Heart right ventricle (tissue), 16 donors: ENCODE results near the gene SFXN2. TPM values are rescaled to one million over a fixed set of nuclear protein-coding genes. Genes with fewer than 3 reads are reported as not detected.
A peak's percentile ranks its signal among the peaks of the same experiment; 100 is the strongest.
"Not testable (repeated sequence)": the region's sequence is repeated elsewhere in the genome, so short reads cannot be mapped to it uniquely, and the experiment has no call there.

ENCODE experiments used
- ATAC-seq, 8 donors: fragments of 200-7000 bp; cut with Tn5 transposase; one replicate each; pipeline ENCODE4 v1.9.1; 2020; ENCODE audit warnings: mild to moderate bottlenecking in 8 of 8, moderate library complexity in 8 of 8, moderate number of reproducible peaks in 1 of 8
- DNase-seq, 2 donors: peaks; one replicate each; pipeline ENCODE4 v3.0.0-alpha.2; 2020
- H3K27ac ChIP-seq, 10 donors: fragments of 200-600 bp; sonication (generic) in 2 of 10; one replicate each; pipeline versions ENCODE4 v1.5.0 to v1.8.0; 2020 to 2022; ENCODE audit warnings: mild to moderate bottlenecking in 3 of 10
- H3K27me3 ChIP-seq, 7 donors: fragments of 200-600 bp; one replicate each; pipeline ENCODE4 v1.8.0; 2021 to 2022; ENCODE audit warnings: mild to moderate bottlenecking in 2 of 7
- H3K36me3 ChIP-seq, 9 donors: fragments of 200-600 bp; sonication (generic) in 1 of 9; one replicate each; pipeline versions ENCODE4 v1.5.0 to v1.8.0; 2020 to 2022; ENCODE audit warnings: mild to moderate bottlenecking in 2 of 9
- H3K4me1 ChIP-seq, 9 donors: fragments of 200-600 bp; sonication (generic) in 1 of 9; one replicate each; pipeline versions ENCODE4 v1.5.0 to v1.8.0; 2020 to 2022; ENCODE audit warnings: mild to moderate bottlenecking in 4 of 9
- H3K4me3 ChIP-seq, 10 donors: fragments of 200-600 bp; sonication (generic) in 2 of 10; one replicate each; pipeline versions ENCODE4 v1.5.0 to v1.8.0; 2020 to 2022; ENCODE audit warnings: mild to moderate bottlenecking in 7 of 10, moderate library complexity in 2 of 10
- H3K9me3 ChIP-seq, 11 donors: fragments of 200-600 bp in 10 of 11; sonication (generic) in 2 of 11; one replicate each; pipeline versions ENCODE4 v1.5.0 to v1.8.0; 2013 to 2022; ENCODE audit warnings: mild to moderate bottlenecking in 2 of 11, control low read depth in 1 of 11, moderate library complexity in 1 of 11
- CTCF ChIP-seq, 9 donors: fragments of 200-600 bp; sonication (generic) in 2 of 9; IDR thresholded peaks; one replicate each; pipeline versions ENCODE4 v1.5.0 to v1.8.0; 2021 to 2022; ENCODE audit warnings: antibody characterized with exemption in 9 of 9, mild to moderate bottlenecking in 5 of 9, moderate library complexity in 1 of 9
- WGBS, 2 donors: extraction: QIAGEN DNeasy Blood & Tissue Kit; methylation state at CpG; one replicate each; pipeline ENCODE4 v1.1.7; 2013; ENCODE audit warnings: inconsistent platforms in 1 of 2; 5-methylcytosine and 5-hydroxymethylcytosine counted together
- intact Hi-C, 10 donors: fragments of 100-400 bp; cut with DNase I; formaldehyde crosslinking; loops; one replicate each; pipeline versions ENCODE4 v1.11.1 to v1.14.2; 2022
- long read RNA-seq, 3 donors: library from polyadenylated mRNA; unstranded; transcript quantifications; one replicate each; pipeline ENCODE4 v2.0.0, GENCODE V29; 2020 to 2021
- polyA plus RNA-seq, 2 donors: library from polyadenylated mRNA; stranded (reverse); fragments of 200-250 nt; gene quantifications; one replicate each; pipeline ENCODE4 v1.2.3, GENCODE V29; 2013
- total RNA-seq, 10 donors: library from RNA; stranded (reverse); fragmentation: NEBNext Ultra II Directional in 3 of 10; extraction: Animal tissue kit (Norgen Biotek cat#: 25700) in 3 of 10; gene quantifications; one replicate each; pipeline versions ENCODE4 v1.2.1 to v1.2.4, GENCODE V29; 2021 to 2023
- donor health status: Arrhythmogenic right ventricular cardiomyopathy.
- donor health status: ischemic (EF 13 %, LVEDD 7.1; RV severe dilation, severe dysfunction).
- donor health status: healthy with polysubstance abuse.
- donor health status: DM: no; HTN: yes; CAD: no.
- donor health status: DM: no; HTN: no; CAD: no.
- donor health status: ischemic (EF 25% LVEDD 6.9; RV normal size, moderate dysfunction).
- donor health status: ischemic (EF 25% LVEDD 5.7; RV mildly dilated, moderate dysfunction).
- donor health status: healthy.
- donor health status: DM: yes; HTN: yes; CAD: no.
- donor health status: Ischemic cardiomyopathy.
- donor health status: ischemic (EF 35%, LVEDD 5.7; RV mildly dilated, moderate dysfunction).
- donor health status: nonischemic (EF 11% LVEDD 7.7; RV severe dilation, severe dysfunction).
- donor health status: DM: yes; HTN: yes; CAD: no.
- donor health status: PGD.
- donor health status: ischemic (EF 29% LVEDD 5.4; RV normal size, mild dysfunction).
- donor health status: nonischemic (EF 23%, LVEDD 6.1; RV moderate dilation, normal function).

The SFXN2 gene
- 1 to 10 TPM in 9 of 10 donors, under 1 TPM in 1; 0.89 to 4.5 (median 2.3) TPM for total RNA-seq
- polyA plus RNA-seq = 1 to 10 TPM; 2.5 to 4.3 TPM
- long read RNA-seq, donor 1, partial matches to known transcripts = 0 of 2 reads
- long read RNA-seq, donor 1, other reads (novel, unspliced or antisense) = 2 of 2 reads
- long read RNA-seq, donor 2, partial matches to known transcripts = 1 of 5 reads
- long read RNA-seq, donor 2, other reads (novel, unspliced or antisense) = 4 of 5 reads
- long read RNA-seq, donor 3, full-length matches to known transcripts = 1 of 9 reads
- long read RNA-seq, donor 3, partial matches to known transcripts = 1 of 9 reads
- long read RNA-seq, donor 3, other reads (novel, unspliced or antisense) = 7 of 9 reads

GRCh38 chr10:102714621-102715455 is at the start of gene SFXN2:
Gene SFXN2, plus strand, starts transcription at chr10:102714636. Its CDS starts 12,001 bp downstream, at chr10:102726637.
- Histone ChIP-seq H3K27me3 (no peaks in the 10 kb centered on the region), H3K36me3 (no peaks in the 10 kb centered on the region), H3K4me3 (peak within 1 kb of the TSS; percentile 66 to 99 (median 92)), H3K4me1 (peaks cover 11 to 56% (median 33%) of the 10 kb centered on the region in 9 donors), H3K9me3 (no peaks in the 10 kb centered on the region), H3K27ac (peak within 1 kb of the TSS; percentile 13 to 89 (median 83))
- intact Hi-C loops = loop anchor here in 6 of 10 donors (5.0 to 10.0 kb wide), 6 partner anchors 38 to 530 kb away; partner anchors contain the start of genes ACTR1A (in 2 of the 6), SUFU (in 2 of the 6), RPEL1 (in 1 of the 6) and TRIM8 (in 1 of the 6)
- TF ChIP-seq CTCF (IDR thresholded peaks at IDR 0.05) = no peak
- peak in 4 of 8 donors; percentile 1 to 13 (median 8) for ATAC-seq
- 6 to 7% methylated on average over 46 of the region's 46 CpGs for WGBS, 2 donors
- DNase-seq = peak in 1 of 2 donors; percentile 38

GRCh38 chr10:102665904-102666509 is 48.4 kb upstream of the SFXN2 start:
- no peak for TF ChIP-seq CTCF (IDR thresholded peaks at IDR 0.05)
- Histone ChIP-seq H3K4me3 (no peak overlapping the region), H3K4me1 (peaks cover 8 to 36% (median 25%) of the 10 kb centered on the region in 9 donors), H3K9me3 (no peaks in the 10 kb centered on the region), H3K36me3 (no peaks in the 10 kb centered on the region), H3K27ac (no peak overlapping the region), H3K27me3 (no peaks in the 10 kb centered on the region)
- intact Hi-C loops = no loop called here
- no peak for ATAC-seq
- 89% methylated on average over 9 of the region's 9 CpGs for WGBS, 2 donors
- DNase-seq = no peak

- WGBS, 2 donors = 93 to 96% methylated on average over 4 of the region's 4 CpGs
- ATAC-seq, H3K27ac ChIP-seq, H3K27me3 ChIP-seq, H3K36me3 ChIP-seq, intact Hi-C loops, H3K4me3 ChIP-seq, DNase-seq, H3K9me3 ChIP-seq: not testable (repeated sequence)
- H3K4me1 ChIP-seq = peaks cover 7 to 37% (median 21%) of the 10 kb centered on the region in 9 donors
Measured at GRCh38 chr10:102667411-102667810, 47.0 kb upstream of the SFXN2 start.

- DNase-seq (no peak), ATAC-seq (peak in 1 of 8 donors; percentile 13)
- Histone ChIP-seq H3K27ac (peak overlapping the region; percentile 64 to 87 (median 70)), H3K4me3 (no peak overlapping the region), H3K27me3 (no peaks in the 10 kb centered on the region), H3K9me3 (no peaks in the 10 kb centered on the region), H3K36me3 (no peaks in the 10 kb centered on the region), H3K4me1 (peaks cover 11 to 48% (median 32%) of the 10 kb centered on the region in 9 donors)
- 90 to 95% methylated on average over 10 of the region's 10 CpGs for WGBS, 2 donors
- intact Hi-C loops = no loop called here
- no peak for TF ChIP-seq CTCF (IDR thresholded peaks at IDR 0.05)
Measured at GRCh38 chr10:102668326-102669107, 45.9 kb upstream of the SFXN2 start.
